Activated CD4-positive, alpha-beta T cell treated with anti-CD3 and anti-CD28 coated beads, Interleukin-2, amount 50 U/mL, for 16 hours (primary cell): ENCODE data around the gene BSND.

ENCODE experiments used
- DNase-seq: peaks from one replicate; pipeline ENCODE4 v3.0.0-alpha.2; 2020

The BSND gene

DNA sequence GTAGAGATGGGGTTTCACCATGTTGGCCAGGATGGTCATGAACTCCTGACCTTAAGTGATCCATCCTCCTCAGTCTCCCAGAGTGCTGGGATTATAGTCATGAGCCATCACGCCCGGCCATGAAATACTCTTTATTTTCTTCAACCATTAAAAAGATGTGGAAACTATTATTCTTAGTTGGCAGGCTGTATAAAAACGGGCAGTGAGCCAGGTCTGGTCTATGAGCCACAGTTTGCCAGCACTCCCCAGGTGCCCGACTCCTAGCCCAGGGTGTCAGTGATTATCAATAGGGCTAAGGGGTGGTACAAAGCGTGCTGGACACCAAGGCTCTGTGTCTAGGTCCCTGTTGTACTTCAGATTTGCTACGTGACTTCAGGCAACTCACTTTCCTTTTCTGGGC is 22.0 kb upstream of the BSND start:
- no peak for DNase-seq

DNA sequence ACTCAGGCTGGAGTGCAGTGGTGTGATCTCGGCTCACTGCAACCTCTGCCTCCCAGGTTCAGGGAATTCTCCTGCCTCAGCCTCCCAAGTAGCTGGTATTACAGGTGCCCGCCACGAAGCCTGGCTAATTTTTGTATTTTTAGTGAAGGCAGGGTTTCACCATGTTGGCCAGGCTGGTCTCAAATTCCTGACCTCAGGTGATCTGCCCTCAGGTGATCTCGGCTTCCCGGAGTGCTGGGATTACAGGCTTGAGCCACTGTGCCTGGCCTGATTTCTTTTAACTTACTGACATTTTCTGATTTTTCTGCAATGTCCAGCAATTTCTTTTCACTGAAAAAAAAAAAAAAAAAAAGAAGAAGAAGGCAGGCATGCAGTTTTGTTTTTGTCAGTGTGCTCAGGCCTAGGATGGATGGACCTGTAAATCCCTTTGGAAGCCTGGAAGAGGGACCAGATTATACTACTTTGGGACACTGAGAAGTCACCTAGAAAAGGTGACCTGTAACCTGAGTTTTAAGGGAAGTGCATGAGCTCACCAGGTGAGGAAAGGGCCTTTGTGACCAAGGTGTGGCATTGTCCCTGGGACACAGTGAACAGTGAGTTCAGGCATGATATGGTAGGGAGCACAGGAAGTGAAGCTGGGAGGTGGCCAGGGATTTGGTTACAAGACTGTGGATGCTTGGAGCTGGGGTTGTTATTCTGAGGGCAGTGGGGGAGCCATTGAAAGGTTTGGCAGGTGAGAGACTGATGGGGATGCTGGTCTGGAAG is 21.0 kb upstream of the BSND start:
- DNase-seq, result no peak

DNA sequence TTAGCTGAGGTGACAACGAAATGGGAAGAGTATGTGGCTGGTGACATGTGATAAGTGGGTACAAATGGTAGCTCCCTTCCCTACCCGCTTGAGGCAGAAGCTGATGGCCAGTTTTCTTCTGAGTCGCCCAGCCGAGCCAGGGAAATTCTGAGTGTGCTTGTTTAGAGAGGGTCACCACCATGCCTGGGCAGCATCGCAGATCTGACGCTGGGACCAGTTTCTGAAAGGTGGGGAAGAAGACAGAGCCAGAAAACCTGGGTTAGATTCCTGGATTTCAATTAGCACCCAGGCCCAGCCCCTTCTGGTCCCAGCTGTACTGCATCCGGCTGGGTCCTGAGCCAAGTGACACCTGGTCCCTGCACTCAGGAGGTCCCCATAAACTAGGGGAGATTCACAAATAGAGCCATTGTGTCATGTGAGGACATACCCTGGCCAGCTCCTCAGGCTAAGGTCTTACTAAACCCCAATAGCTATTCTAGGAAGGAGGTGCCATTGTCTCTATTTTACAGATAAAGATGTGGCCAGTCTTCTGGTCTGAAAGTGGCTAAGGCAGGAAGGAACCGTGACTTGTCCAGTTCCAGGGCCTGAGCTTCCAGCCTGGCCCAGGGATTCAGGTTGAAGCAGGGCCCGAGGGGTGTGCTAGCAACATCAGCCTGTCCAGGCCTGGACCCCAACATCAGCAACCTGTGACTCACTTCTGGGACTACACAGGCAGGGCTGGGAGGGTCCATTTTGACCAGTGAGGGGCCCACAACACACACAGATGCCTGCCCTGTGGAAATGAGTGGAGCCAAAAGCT is 20.0 kb upstream of the BSND start:
- no peak for DNase-seq

DNA sequence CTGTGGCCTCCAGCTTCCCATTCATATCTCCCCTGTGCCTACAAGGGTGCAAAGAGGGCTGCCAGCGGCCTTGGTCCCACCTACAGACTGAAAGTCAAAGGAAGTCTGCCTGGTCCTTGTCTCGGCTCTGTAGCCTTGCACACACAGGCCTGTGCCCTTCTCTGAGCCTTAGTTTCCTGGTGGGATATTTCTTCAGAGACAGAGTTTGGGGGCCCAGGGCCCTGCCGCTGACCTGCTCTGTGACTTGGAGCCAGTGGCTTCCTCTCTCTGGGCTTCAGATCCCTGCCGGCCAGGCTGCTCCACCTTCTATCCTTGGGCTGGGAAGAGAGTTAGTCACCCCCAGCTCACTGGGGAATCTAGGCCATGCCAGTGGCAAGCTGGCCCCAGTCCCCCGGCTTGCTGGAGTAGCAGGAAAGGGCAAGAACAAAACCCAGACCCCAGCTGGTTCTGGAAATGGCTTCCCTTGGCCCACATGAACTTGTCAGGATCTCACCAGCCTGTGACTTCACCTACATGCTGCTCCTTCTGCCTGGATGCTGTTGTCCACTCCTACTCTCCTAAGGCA is 19.3 kb upstream of the BSND start:
- no peak for DNase-seq

DNA sequence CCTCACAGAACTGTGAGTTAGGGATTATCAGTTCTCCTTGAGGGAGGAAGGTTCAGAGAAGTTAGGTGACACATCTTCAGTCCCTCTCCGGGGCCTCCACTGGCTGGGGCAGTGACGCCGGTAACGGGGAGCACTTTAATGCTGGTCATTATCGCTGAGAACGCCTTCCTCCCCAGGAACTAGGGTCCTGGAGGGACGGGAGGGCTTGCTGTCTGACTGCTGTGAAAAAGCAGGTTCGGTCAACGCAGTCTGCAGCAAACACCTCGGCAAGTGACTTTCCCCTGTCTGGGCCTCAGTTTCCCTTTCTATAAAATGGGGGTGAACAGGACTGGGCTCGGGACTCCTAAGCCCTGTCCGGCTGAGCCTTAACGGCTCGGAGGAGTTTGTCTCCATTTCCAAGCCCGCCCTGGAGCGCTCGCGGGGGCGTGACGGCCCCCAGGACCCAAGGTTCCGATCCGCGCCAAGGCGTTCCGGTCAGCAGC is 18.6 kb upstream of the BSND start:
- no peak for DNase-seq

DNA sequence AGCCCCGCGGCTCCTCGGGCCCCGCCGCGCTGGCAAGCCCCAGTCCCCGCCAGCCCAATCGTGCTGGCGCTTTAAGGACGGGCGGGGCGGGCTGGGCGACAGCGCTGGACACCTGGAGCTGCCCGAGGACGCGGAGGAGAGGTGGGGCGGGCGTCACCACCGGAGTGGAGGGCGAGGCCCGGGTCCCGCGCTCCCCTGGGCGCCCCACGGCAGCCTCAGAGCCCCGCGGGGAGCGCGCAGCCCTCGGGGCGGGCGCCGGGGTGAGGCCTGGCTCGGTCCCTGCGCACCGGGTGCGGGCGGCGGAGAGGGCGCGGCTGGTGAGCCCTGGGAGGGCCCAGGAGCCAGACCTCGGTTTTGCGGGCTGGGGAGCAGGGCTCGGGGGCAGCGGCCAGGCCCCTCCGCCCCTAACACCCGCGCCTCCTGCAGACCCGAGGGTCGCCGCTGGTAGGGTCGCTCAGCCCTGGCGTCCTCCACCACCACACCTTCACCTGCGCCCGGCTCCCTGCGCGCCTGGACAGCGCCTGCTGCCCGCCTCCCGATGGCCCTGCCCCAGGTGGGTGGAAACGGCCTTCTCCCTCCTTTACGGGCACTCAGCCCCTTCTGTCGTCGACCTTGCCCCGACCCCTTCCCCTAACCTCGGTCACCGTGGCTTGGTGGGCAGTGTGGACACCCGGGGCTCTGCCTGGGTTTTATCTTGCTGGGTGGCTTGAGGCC is 18.0 kb upstream of the BSND start, which contains the start of gene TMEM61:
Gene TMEM61, plus strand, starts transcription at position 101 of the 714 bp plus-strand sequence. Its CDS starts 438 bp downstream, at position 539.
- no peak for DNase-seq

DNA sequence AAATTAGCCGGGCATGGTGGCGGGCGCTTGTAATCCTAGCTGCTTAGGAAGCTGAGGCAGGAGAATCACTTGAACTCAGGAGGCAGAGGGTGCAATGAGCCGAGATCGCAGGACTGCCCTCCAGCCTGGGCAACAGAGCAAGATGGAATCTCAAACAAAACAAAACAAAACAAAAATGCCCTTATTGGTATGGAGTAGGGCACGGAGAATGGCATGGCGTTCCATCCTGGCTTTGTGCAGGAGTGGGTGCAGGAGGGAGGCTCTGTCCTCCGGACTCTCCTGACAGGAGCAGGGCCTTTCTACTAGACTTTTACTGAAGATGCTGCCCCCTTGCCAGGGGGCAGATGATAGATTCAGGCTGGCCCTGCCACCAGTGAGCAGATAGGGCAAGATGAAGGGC is 17.3 kb upstream of the BSND start:
- no peak for DNase-seq

DNA sequence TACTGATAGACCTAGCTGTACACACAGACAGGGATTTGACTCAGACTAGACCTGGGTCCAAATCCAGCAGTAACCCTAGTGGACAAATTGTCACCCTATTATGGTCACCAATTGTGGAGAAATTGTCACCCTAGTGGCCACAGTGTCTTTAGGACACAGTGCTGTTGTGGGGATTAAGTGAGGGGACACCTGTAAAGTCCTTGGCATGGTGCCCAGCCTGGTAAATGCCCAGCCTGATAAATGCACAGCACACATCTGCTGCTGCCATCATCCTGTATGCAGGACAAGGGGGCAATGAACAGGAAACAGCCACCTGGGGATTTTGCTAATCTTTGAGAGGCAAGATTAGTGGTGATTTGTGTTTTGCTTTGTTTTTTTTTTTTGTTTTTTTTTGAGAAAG is 16.0 kb upstream of the BSND start:
- no peak for DNase-seq

DNA sequence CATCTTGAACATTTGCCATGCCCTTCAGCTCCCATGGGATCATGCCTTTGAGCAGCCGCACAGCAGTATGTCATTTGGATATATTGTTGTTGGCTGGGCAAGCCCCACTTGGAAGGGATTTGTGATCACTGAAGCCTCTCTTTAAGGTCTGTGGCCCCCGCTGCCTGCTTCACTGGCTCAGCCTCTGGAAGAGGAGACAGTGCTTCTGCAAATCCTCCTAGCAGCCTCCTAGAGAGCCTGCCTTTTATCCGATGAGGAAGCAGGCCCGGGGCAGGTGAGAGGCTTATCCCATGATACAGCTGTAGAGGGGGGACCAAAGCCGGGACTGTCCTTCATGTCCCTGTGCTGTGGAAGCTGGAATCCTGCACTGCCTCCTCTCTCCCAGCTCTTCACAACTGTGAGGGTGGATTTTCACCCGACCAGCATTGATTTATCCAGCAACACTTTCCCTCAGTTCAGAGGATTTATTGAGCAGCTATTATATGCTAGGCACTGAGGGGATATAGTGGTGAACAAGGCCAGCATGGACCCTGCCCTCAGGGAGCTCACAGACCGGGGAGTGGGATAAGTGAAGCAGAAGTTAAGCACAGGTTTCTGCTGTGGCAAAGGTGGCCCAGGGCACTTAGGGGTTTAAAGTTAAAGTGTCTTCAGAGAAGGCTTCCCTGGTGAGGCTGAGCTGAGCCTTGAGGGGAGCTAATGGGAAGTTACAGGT is 14.4 kb upstream of the BSND start:
- no peak for DNase-seq

DNA sequence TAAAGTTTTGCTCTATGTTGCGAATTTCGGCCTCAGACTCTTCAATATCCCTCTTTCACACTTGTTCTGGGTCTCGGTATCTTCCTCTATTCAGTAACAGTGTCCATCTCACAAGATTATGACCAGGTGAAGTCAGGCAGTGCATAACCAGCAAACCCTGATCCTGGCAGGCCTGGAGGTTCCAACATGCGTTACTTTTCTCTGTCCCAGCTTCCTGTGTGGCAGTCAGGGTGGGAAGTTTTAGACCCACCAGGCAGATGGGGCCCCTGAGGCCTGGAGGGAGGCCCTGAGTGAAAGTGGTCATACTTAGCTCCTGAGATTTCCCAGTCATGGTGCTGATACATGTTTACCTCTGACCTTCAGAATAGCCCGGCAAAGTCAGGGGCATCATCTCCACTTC is 13.2 kb upstream of the BSND start:
- DNase-seq, result no peak

DNA sequence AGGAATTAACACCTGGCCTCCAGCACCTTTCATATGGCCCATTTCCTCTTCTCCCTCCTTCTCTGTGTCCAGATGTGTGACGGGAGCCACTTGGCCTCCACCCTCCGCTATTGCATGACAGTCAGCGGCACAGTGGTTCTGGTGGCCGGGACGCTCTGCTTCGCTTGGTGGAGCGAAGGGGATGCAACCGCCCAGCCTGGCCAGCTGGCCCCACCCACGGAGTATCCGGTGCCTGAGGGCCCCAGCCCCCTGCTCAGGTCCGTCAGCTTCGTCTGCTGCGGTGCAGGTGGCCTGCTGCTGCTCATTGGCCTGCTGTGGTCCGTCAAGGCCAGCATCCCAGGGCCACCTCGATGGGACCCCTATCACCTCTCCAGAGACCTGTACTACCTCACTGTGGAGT is 12.7 kb upstream of the BSND start:
- DNase-seq, result no peak

DNA sequence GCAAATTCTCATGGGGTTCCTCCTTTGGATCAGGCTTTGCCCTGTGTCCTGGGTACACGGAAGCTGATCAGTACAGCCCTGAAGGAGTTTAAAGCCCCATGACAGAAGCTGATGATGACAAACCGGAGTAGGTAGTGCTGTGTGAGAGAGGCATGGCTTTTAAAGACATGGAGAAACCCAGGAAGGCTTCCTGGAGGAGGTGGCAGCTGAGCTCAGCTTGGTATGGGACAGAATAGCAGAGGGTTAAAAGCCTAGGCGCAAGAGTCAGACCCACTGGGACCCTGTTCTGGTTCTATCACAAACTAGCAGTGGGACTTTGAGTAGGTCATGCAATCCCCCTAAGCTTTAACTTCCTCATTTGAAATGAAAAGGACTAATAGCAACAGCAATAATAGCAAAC is 12.2 kb upstream of the BSND start:
- no peak for DNase-seq

DNA sequence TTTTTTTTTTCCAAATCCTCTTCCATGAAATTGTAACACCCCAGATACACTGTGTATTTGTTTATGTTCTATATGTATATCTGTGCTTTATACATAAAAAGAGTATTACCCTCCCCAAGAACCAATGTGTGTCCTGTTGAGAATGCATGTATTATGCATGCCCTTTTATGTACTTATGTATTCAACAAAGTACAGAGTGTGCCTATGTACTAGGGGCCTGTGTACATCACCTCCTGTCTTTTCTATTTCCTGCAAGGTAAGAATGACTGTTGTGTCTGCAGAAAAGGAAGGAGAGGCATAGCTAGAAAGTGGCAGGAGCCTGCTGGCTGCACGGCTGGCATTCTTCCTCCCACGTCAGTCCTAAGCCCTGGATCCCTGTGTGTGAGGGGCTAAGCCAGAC is 11.3 kb upstream of the BSND start:
- no peak for DNase-seq

DNA sequence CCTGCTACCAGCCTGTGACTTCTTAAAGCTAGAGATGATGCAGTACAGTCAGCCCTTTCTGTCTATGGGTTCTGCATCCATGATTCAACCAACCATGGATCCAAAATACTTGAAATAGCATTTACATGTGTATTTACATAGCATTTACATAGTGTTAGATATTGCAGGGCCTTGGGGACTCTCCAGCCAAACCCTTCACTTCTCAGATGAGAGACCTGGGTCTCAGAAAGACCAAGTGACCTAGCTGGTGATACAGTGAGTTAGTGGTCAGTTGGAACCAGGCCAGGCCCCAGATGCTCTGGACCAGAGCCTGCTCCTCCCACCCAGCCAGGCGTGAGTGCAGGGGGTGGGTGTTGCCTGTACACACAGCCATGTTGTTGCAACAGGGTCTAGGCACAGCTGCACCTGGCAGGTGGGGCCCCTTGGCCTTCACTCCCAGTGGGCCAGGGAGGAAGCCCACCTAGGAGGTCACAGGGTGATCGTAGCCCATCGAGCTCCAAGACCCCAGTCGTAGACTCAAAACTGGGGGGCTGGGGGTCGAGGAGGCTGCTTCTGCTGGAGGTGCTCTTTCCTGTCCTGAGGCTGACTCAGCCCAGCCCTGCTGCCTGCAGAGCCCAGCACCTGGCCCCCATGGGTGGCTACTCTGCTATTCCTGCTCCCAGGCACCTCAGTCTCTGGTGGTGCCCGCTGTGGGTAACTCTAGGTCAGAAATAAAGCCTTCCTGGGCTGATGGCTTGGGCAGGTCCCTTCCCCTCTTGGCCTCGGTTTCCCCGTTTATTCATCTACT is 10.6 kb upstream of the BSND start:
- DNase-seq, result no peak

DNA sequence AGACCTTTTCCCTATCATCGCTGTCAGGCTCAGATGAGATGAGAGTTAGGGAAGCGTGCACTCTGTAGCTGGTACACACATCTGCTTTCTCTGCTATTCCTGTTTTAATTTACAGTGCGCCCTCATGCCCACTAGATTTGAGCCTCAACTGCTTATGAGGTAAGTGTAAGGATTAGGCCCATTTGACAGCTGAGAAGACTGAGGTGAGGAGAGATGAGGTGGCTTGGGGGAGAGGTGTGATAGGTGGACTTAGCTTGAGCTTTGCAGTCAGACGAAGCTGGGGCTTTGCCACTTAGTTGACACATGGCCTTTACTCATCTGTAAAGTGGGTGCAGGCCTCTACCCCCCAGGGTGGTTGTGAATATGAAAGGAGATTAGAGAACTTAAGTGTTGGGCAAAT is 9.8 kb upstream of the BSND start:
- DNase-seq, result no peak

DNA sequence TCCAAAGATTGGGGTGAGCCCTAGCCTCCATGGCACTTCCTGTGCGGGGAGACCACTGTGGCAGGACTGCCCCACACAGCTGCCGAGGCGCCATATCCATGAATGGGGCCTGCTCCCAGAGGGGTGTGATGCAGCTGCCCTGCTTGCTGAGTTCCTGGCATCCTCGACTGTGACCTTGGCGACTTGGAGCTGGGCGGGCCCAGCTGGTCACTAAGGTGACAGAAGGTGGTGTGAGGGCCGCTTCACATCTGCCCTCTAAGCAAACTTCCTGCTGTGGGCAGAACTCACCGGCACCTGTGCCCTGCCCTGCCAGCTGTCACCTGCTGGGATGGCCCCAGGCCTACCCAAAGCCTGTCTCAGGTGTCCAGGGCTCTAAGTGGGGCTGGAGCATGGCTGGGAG is 9.3 kb upstream of the BSND start:
- DNase-seq, result no peak

DNA sequence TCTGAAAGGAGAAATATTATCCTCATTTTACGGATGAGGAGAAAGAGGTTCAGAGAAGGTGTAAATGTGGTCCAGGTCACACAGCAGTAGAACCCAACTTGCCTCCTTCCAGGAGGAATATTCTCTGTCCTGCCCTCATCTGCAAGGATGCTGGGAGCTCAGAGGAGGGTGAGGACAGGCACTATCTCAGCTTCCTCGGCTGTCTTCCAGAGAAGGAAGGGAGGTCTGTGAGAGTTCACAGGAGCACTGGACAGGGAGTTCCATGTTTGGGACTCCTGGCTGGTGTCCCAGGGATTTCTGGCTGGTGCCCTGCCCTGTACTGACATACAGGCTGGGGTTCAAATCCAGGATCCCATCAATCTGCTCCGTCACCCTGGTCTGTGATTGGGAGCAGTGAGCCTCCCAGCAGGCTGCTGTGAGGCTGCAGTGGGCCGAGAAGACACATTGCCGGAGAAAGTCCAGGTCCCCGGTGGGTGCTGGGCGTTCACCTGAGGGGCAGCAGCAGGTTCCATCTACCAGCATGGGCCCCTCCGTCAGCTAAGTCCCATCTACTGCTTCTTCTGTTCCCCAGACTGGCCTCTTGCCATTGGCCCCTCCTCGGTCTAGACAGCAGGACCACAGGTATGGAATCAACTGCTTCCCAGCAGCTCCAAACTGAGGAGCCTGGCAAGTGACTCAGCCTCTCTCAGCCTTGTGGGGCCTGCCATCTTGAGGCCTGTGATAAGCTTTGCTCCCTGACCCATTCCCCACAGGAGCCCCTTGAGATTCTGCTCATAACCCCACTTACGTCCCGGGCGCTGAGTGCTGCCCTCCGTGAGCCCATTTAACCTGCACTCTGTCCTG is 8.5 kb upstream of the BSND start:
- no peak for DNase-seq

DNA sequence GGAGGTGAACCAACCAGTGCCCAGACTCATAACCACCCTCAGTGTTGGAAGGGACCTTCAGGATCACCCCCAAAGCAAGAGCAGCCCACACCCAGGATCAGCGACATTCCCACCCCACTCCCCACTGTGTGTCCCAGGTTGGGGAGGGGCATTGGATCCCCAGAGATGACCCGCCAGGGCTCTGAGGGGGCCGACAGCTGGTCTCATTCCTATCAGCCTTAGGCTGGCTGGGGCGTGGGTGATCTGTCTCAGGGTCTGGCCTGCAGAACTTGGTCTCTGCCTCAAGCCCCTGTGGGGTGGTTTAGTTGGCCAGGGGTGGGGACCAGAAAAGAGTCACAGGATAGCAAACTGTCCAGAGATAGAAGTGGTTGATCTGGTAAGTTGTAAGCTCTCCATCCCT is 7.8 kb upstream of the BSND start:
- no peak for DNase-seq

DNA sequence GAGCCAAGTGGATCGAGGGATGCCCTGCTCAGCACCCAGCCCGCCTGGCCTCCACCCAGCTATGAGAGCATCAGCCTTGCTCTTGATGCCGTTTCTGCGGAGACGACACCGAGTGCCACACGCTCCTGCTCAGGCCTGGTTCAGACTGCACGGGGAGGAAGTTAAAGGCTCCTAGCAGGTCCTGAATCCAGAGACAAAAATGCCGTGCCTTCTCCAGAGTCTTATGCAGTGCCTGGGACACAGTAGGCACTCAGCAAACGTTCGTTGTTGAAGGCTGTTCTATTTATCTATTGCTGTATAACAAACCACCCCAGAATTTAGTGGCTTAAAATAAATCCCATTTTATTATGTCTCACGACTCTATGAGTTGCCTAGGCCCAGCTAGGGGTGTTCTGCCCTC is 6.8 kb upstream of the BSND start:
- DNase-seq, result no peak

DNA sequence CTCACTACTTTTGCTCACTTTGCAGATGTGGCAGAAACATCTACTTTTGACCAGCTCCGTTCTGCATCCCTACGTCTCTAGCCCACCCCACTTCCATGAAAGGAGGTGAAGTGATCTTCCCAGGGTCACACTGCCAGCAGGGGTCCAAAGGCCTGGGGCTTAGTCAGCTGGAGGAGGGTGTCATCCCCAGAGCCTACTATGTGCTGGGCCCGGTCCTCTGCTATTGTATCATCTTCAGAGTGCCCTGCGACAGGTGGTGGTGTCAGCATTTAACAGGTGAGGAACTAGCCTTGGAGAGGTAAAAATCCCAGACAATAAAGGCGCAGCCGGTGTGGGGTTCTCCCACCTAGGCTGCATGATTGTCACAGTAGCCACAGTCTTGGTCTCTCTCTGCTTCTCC is 5.6 kb upstream of the BSND start:
- DNase-seq, result no peak
